Bronchial epithelial cell (primary cell): ENCODE results near the gene ULK2. TPM values are rescaled to one million over a fixed set of nuclear protein-coding genes. Genes with fewer than 3 reads are reported as not detected.

Experiments used
- DNase-seq: peaks from one replicate; pipeline ENCODE4 v3.0.0-alpha.2; 2010; ENCODE audit warnings: low read depth
- FAIRE-seq: peaks from 2 replicates; lab custom pipeline; 2011; peaks lifted over from hg19 to GRCh38; lab: Jason Lieb, UNC
- H3K27me3 ChIP-seq: 2 replicates; pipeline ENCODE4 v1.5.1; 2011; ENCODE audit warnings: low read length; ENCODE audit not compliant: control insufficient read depth, insufficient read depth
- H3K36me3 ChIP-seq: 2 replicates; pipeline ENCODE4 v1.5.1; 2011; ENCODE audit warnings: low read length; ENCODE audit not compliant: control insufficient read depth, insufficient read depth
- H3K4me3 ChIP-seq: 2 replicates; pipeline ENCODE4 v1.5.1; 2011; ENCODE audit warnings: mild to moderate bottlenecking, low read depth, low read length, control low read depth
- CTCF ChIP-seq: IDR thresholded peaks from 2 replicates; pipeline ENCODE4 v1.5.1; 2011; ENCODE audit warnings: mild to moderate bottlenecking, moderate library complexity, low read length, control low read depth, inconsistent platforms; ENCODE audit not compliant: insufficient read depth, severe bottlenecking
- total RNA-seq: library from RNA; depleted of rRNA; stranded (reverse); fragments of >200 nt; gene quantifications from 2 replicates; pipeline ENCODE4 v1.2.1, GENCODE V29; 2014

Gene ULK2
- total RNA-seq, 1 donor from 2014 or later = 14.7 TPM

DNA sequence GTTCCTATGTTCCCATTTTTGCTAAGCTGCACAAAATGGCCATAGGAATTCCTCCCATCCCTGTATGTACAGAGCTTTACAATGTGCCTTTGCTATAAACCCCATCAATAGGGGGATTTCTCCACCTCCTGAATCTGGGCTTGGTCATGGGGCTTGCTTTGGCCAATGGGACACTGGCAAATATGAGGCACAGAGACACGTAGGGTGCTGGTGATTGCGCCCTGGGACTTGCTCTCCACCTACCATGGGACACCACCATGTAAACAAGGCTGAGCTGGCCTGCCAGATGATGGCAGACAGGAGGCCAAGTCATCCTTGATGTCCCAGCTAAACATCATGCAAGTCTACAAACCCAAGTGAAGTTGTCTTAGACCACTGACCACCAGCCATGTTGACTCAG, 104.3 kb downstream of the ULK2 start:
- Histone ChIP-seq H3K27me3 (no peaks in the 10 kb centered on the region), H3K36me3 (no peaks in the 10 kb centered on the region), H3K4me3 (no peak overlapping the region)
- no peak for TF ChIP-seq CTCF
- no peak for DNase-seq
- FAIRE-seq = no peak

DNA sequence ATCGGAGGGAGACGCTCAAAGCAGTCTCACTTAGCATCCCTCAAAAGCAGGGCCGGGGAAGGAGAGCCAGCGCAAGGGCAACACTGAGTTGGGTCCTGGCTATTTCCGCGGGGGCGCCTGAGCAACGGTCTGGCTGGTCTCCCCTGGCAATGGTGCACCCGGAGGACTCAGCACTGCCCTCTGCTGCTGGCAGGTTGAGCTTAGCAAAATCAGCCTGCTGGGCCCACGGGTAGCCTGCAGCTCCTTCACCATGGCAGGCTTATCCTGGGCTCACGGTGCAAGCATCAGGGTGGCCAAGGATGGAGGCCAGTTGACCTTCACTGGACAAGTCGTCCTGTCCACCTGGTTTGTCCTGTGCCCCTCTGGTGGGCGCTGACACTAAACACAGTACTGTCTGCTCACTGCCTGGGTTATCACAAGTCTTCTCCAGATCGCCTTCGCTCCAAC, 105.2 kb downstream of the ULK2 start:
- TF ChIP-seq CTCF = peak; percentile 96
- DNase-seq (peak; percentile 54), FAIRE-seq (no peak)
- Histone ChIP-seq H3K4me3 (no peak overlapping the region), H3K27me3 (no peaks in the 10 kb centered on the region), H3K36me3 (no peaks in the 10 kb centered on the region)

DNA sequence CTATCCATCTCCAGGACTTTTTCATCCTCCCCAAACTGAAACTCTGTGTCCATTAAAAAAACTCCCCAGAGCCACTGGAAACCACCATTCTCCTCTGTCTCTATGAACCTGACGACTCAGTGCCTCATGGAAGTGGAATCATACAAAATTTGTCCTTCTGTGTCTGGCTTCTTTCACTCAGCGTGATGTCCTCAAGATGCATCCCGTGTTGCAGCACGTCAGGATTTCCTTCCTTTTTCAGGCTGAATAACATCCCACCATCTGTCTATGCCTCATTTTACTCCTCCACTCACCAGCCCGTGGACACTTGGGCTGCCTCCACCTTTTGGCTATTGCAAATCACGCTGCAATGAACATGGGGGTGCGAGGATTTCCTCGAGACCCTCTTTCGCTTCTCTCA, 107.0 kb downstream of the ULK2 start:
- no peak for TF ChIP-seq CTCF
- DNase-seq = no peak
- no peaks in the 10 kb centered on the region for H3K27me3 ChIP-seq
- no peak for FAIRE-seq
- H3K4me3 ChIP-seq = no peak overlapping the region
- H3K36me3 ChIP-seq = no peaks in the 10 kb centered on the region

- Histone ChIP-seq H3K36me3 (no peaks in the 10 kb centered on the region), H3K27me3 (no peaks in the 10 kb centered on the region), H3K4me3 (no peak overlapping the region)
- FAIRE-seq (no peak), DNase-seq (no peak)
- TF ChIP-seq CTCF = no peak
Observed at GRCh38 chr17:19759568-19760549, 107.9 kb downstream of the ULK2 start.

DNA sequence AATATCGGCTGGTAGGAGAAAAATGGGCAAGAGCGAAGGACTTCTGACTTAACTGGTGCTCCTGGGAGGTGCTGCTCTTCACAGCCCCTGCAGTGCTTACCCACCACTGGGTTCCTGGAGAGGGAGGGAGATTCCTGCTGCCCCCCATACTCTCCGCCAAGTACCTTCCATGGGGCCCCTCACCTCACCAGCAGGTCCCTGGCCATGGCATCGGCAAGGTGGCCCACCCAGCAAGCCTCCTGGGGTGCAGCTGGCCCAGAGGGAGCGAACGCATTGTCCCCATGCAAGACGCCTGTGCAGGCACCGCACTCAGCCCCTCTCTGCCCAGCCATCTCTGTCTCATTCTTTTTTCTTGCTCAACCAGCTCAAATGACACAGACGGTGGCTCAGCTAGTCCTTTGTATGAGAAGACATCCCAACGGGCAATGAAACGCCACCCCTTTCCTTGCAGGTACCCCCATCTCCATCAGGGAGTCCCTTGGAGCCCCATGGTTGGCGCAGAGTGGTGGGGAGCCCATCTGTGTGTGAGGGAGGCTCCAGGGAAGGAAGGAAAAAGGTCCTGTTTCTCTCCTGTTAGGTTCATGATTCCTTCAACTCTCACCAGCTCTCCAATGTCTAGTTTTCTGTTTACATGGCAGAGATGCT, 110.1 kb downstream of the ULK2 start:
- no peak for TF ChIP-seq CTCF
- Histone ChIP-seq H3K27me3 (no peaks in the 10 kb centered on the region), H3K36me3 (no peaks in the 10 kb centered on the region), H3K4me3 (no peak overlapping the region)
- FAIRE-seq = no peak
- DNase-seq = no peak
